H1 (cell line): ENCODE data around the gene FBN1. TPM values are rescaled to one million over a fixed set of nuclear protein-coding genes. Genes with fewer than 3 reads are reported as not detected.

Experiments used
- CTCF ChIA-PET: fragments of 300-600 bp; sonication (Branson Sonifier 250); formaldehyde crosslinking; loops from one replicate; lab custom pipeline; 2021; ENCODE audit not compliant: partially characterized antibody; lab: Charles Lee
- POLR2A ChIA-PET: fragments of 300-600 bp; sonication (Branson Sonifier 250); formaldehyde crosslinking; loops from one replicate; lab custom pipeline; 2021; ENCODE audit warnings: inconsistent platforms; ENCODE audit not compliant: partially characterized antibody; lab: Charles Lee
- DNase-seq, 2 experiments: peaks; one replicate each; pipeline versions ENCODE4 v3.0.0 to v3.0.0-alpha.2; 2010 to 2022; ENCODE audit warnings: low spot score in 2 of 2, low read depth in 1 of 2, mixed read lengths in 1 of 2
- FAIRE-seq: peaks from 2 replicates; lab custom pipeline; 2011; peaks lifted over from hg19 to GRCh38; lab: Jason Lieb, UNC
- H2AFZ ChIP-seq: 2 replicates; pipeline ENCODE4 v1.8.1; 2012; ENCODE audit warnings: low read length, inconsistent platforms
- H2AK5ac ChIP-seq: 2 replicates; pipeline ENCODE4 v1.6.1; 2013; ENCODE audit warnings: low read depth, low read length
- H2BK120ac ChIP-seq: replicated peaks from 2 replicates; pipeline ENCODE3; 2013; ENCODE audit warnings: low read depth, low read length, inconsistent platforms
- H2BK12ac ChIP-seq: 2 replicates; pipeline ENCODE4 v1.6.1; 2013; ENCODE audit warnings: low read depth, low read length
- H2BK15ac ChIP-seq: 2 replicates; pipeline ENCODE4 v1.6.1; 2013; ENCODE audit warnings: low read length
- H2BK20ac ChIP-seq: 2 replicates; pipeline ENCODE4 v1.6.1; 2013; ENCODE audit warnings: low read length
- H2BK5ac ChIP-seq: 2 replicates; pipeline ENCODE4 v1.6.1; 2013; ENCODE audit warnings: low read depth, low read length
- H3K14ac ChIP-seq: 2 replicates; pipeline ENCODE4 v1.6.1; 2013; ENCODE audit warnings: inconsistent platforms; ENCODE audit not compliant: insufficient read length
- H3K18ac ChIP-seq: 2 replicates; pipeline ENCODE4 v1.6.1; 2013; ENCODE audit warnings: low read length; ENCODE audit errors: extremely low read depth
- H3K23ac ChIP-seq: 2 replicates; pipeline ENCODE4 v1.6.1; 2013; ENCODE audit warnings: inconsistent platforms; ENCODE audit not compliant: insufficient read length
- H3K23me2 ChIP-seq: 2 replicates; pipeline ENCODE4 v1.6.1; 2013; ENCODE audit warnings: low read depth, low read length
- H3K27ac ChIP-seq: 2 replicates; pipeline ENCODE4 v1.6.1; 2011; ENCODE audit warnings: low read depth, low read length, inconsistent platforms
- H3K27me3 ChIP-seq, 4 experiments: replicated peaks in 1 of 4; 1 replicate in 1 of 4; 2 replicates in 3 of 4; pipeline versions ENCODE4 v1.6.1 to v1.8.1; 2011 to 2013; ENCODE audit warnings: low read length in 3 of 4, mild to moderate bottlenecking in 3 of 4, inconsistent platforms in 2 of 4, mixed read lengths in 2 of 4, moderate library complexity in 1 of 4; ENCODE audit not compliant: control insufficient read depth in 3 of 4, insufficient read depth in 3 of 4; ENCODE audit errors: extremely low read depth in 1 of 4
- H3K36me3 ChIP-seq, 4 experiments: 2 replicates each; pipeline versions ENCODE4 v1.6.1 to v1.8.1; 2011 to 2013; ENCODE audit warnings: mild to moderate bottlenecking in 4 of 4, low read length in 3 of 4, moderate library complexity in 2 of 4, control low read depth in 1 of 4, inconsistent platforms in 1 of 4; ENCODE audit not compliant: insufficient read depth in 4 of 4, control insufficient read depth in 2 of 4
- H3K4ac ChIP-seq: replicated peaks from 2 replicates; pipeline ENCODE3; 2013; ENCODE audit warnings: low read length, low read depth, mixed read lengths, inconsistent platforms; ENCODE audit not compliant: insufficient read length
- H3K4me1 ChIP-seq, 4 experiments: replicated peaks in 1 of 4; 1 replicate in 1 of 4; 2 replicates in 3 of 4; pipeline versions ENCODE4 v1.6.1 to v1.8.1; 2011 to 2013; ENCODE audit warnings: low read length in 3 of 4, inconsistent platforms in 2 of 4, mixed read lengths in 1 of 4; ENCODE audit not compliant: insufficient read depth in 4 of 4, control insufficient read depth in 3 of 4
- H3K4me2 ChIP-seq, 2 experiments: 2 replicates each; pipeline versions ENCODE4 v1.6.1 to v1.8.1; 2011 to 2013; ENCODE audit warnings: low read depth in 2 of 2, low read length in 2 of 2, control low read depth in 1 of 2, inconsistent platforms in 1 of 2, mild to moderate bottlenecking in 1 of 2; ENCODE audit not compliant: insufficient read depth in 1 of 2
- H3K4me3 ChIP-seq, 4 experiments: fragments of 200-600, 300-600 bp in 1 of 4; sonication (generic), shearing (Covaris generic), sonication (Bioruptor Twin) in 1 of 4; 2 replicates each; pipeline versions ENCODE4 v1.5.1 to v1.8.1; 2011 to 2016; ENCODE audit warnings: low read length in 4 of 4, low read depth in 3 of 4, control low read depth in 2 of 4, inconsistent platforms in 2 of 4, mild to moderate bottlenecking in 2 of 4, mixed read lengths in 1 of 4, moderate library complexity in 1 of 4; ENCODE audit not compliant: insufficient read depth in 2 of 4; ENCODE audit errors: extremely low read depth in 1 of 4
- H3K56ac ChIP-seq: replicated peaks from 2 replicates; pipeline ENCODE3; 2013; ENCODE audit warnings: low read depth, mild to moderate bottlenecking, mixed read lengths, low read length, inconsistent platforms; ENCODE audit not compliant: insufficient read length
- H3K79me1 ChIP-seq: 2 replicates; pipeline ENCODE4 v1.6.1; 2013; ENCODE audit warnings: low read depth, low read length, control low read depth
- H3K79me2 ChIP-seq, 2 experiments: 2 replicates each; pipeline versions ENCODE4 v1.6.1 to v1.8.1; 2012 to 2013; ENCODE audit warnings: low read length in 2 of 2, mild to moderate bottlenecking in 2 of 2, inconsistent platforms in 1 of 2; ENCODE audit not compliant: insufficient read depth in 2 of 2, control insufficient read depth in 1 of 2
- H3K9ac ChIP-seq, 4 experiments: replicated peaks in 1 of 4; 1 replicate in 1 of 4; 2 replicates in 3 of 4; pipeline versions ENCODE4 v1.6.1 to v1.8.1; 2011 to 2013; ENCODE audit warnings: low read depth in 3 of 4, low read length in 3 of 4, control low read depth in 2 of 4, mild to moderate bottlenecking in 2 of 4, moderate library complexity in 2 of 4, inconsistent platforms in 1 of 4; ENCODE audit errors: extremely low read depth in 1 of 4
- H3K9me3 ChIP-seq, 2 experiments: 2 replicates each; pipeline versions ENCODE4 v1.6.1 to v1.8.1; 2012 to 2013; ENCODE audit warnings: mild to moderate bottlenecking in 2 of 2, moderate library complexity in 2 of 2, control low read depth in 1 of 2, inconsistent platforms in 1 of 2, low read depth in 1 of 2, low read length in 1 of 2, mixed read lengths in 1 of 2; ENCODE audit not compliant: insufficient read depth in 2 of 2
- H4K20me1 ChIP-seq, 2 experiments: replicated peaks in 1 of 2; 2 replicates each; pipeline versions ENCODE3 to v1.8.1; 2011 to 2013; ENCODE audit warnings: inconsistent platforms in 2 of 2, low read length in 2 of 2, mild to moderate bottlenecking in 1 of 2; ENCODE audit not compliant: insufficient read depth in 2 of 2, control insufficient read depth in 1 of 2
- H4K5ac ChIP-seq: 2 replicates; pipeline ENCODE4 v1.6.1; 2013; ENCODE audit warnings: low read length, low read depth, mixed read lengths, inconsistent platforms; ENCODE audit not compliant: insufficient read length
- H4K8ac ChIP-seq: 2 replicates; pipeline ENCODE4 v1.8.0; 2013; ENCODE audit warnings: mild to moderate bottlenecking, moderate library complexity, low read length, inconsistent platforms; ENCODE audit not compliant: insufficient read depth; ENCODE audit errors: extremely low read depth
- H4K91ac ChIP-seq: replicated peaks from 2 replicates; pipeline ENCODE3; 2013; ENCODE audit warnings: low read length, mixed read lengths, inconsistent platforms; ENCODE audit not compliant: insufficient read length
- ATF2 ChIP-seq: IDR thresholded peaks from 2 replicates; pipeline ENCODE4 v1.6.1; 2012; ENCODE audit warnings: low read length, inconsistent platforms
- CBX5 ChIP-seq: fragments of 300-800, 300-1000 bp; sonication (generic); IDR thresholded peaks from 2 replicates; pipeline ENCODE4 v1.7.1; 2016; ENCODE audit warnings: antibody characterized with exemption, low read length, low read depth
- CBX8 ChIP-seq: fragments of 300-800, 300-1000 bp; sonication (generic); IDR thresholded peaks from 2 replicates; pipeline ENCODE4 v1.7.1; 2016; ENCODE audit warnings: low read depth, low read length, borderline replicate concordance
- E2F6 ChIP-seq: IDR thresholded peaks from 2 replicates; pipeline ENCODE4 v1.6.1; 2012; ENCODE audit warnings: inconsistent platforms
- FOSL1 ChIP-seq: IDR thresholded peaks from 2 replicates; pipeline ENCODE4 v1.6.1; 2011; ENCODE audit warnings: mild to moderate bottlenecking, low read depth, low read length, moderate library complexity; ENCODE audit not compliant: insufficient read depth
- GTF2F1 ChIP-seq: IDR thresholded peaks from 2 replicates; pipeline ENCODE4 v1.6.1; 2012; ENCODE audit warnings: low read depth, low read length, improper control_type of control experiment, borderline replicate concordance
- HDAC6 ChIP-seq: IDR thresholded peaks from one replicate; pipeline ENCODE4 v1.7.1; 2012; ENCODE audit warnings: low read depth, mild to moderate bottlenecking, inconsistent platforms, low read length, moderate library complexity
- KDM4A ChIP-seq: IDR thresholded peaks from one replicate; pipeline ENCODE4 v1.7.1; 2012; ENCODE audit warnings: low read depth, mild to moderate bottlenecking, moderate library complexity, low read length, inconsistent platforms; ENCODE audit not compliant: severe bottlenecking
- SIRT6 ChIP-seq: IDR thresholded peaks from one replicate; pipeline ENCODE4 v1.7.1; 2012; ENCODE audit warnings: low read length, inconsistent platforms
- SP4 ChIP-seq: IDR thresholded peaks from 2 replicates; pipeline ENCODE4 v1.6.1; 2012; ENCODE audit warnings: low read length, inconsistent platforms
- SRF ChIP-seq: IDR thresholded peaks from 2 replicates; pipeline ENCODE4 v1.6.1; 2011; ENCODE audit warnings: mild to moderate bottlenecking, low read depth, low read length, moderate library complexity
- TBP ChIP-seq: IDR thresholded peaks from 2 replicates; pipeline ENCODE4 v1.6.1; 2011; ENCODE audit warnings: low read depth, low read length, improper control_type of control experiment
- TCF12 ChIP-seq: IDR thresholded peaks from 2 replicates; pipeline ENCODE4 v1.6.1; 2011; ENCODE audit warnings: low read depth, mild to moderate bottlenecking, low read length
- WGBS, 2 experiments: shearing (Covaris generic) in 1 of 2; methylation state at CpG; one replicate each; pipeline versions ENCODE4 v1.1.6 to v1.1.7; 2013 to 2015; ENCODE audit warnings: low lambda C conversion rate in 2 of 2, mixed read lengths in 2 of 2, inconsistent platforms in 1 of 2, low coverage in 1 of 2, missing lambda C conversion rate in 1 of 2; ENCODE audit not compliant: insufficient replicate concordance in 2 of 2, insufficient coverage in 1 of 2, insufficient read length in 1 of 2; ENCODE audit errors: extremely low coverage in 1 of 2, missing lambda C conversion rate in 1 of 2; 5-methylcytosine and 5-hydroxymethylcytosine counted together
- polyA plus RNA-seq, 7 experiments: library from polyadenylated mRNA; depleted of rRNA in 3 of 7; stranded (reverse) in 5 of 7; unstranded in 2 of 7; fragments of >200 nt in 5 of 7; fragments of 200-250 nt in 2 of 7; gene quantifications; 1 replicate in 5 of 7; 2 replicates in 1 of 7; 4 replicates in 1 of 7; pipeline versions ENCODE4 v1.2.1 to v1.2.3, GENCODE V29; 2011 to 2013; ENCODE audit warnings: missing spikeins in 2 of 7, mixed read lengths in 2 of 7
- total RNA-seq: library from RNA; stranded (reverse); fragmentation: NEBNext Ultra II Directional; extraction: Animal tissue kit (Norgen Biotek cat#: 25700); gene quantifications from 2 replicates; pipeline ENCODE4 v1.2.1, GENCODE V29; 2021

FBN1 gene
- total and polyA plus RNA-seq, 2 of the 8 experiments (the other 6 are each of a cell fraction or from before 2014, with no cell fraction given) = 3.0 to 4.0 TPM

- no peak for TF ChIP-seq E2F6
- no peak for TF ChIP-seq SIRT6
- TF ChIP-seq SP4 = no peak
- no peak for TF ChIP-seq KDM4A
- no peak for TF ChIP-seq ATF2
- TF ChIP-seq TBP = no peak
- TF ChIP-seq CBX5 = no peak
- TF ChIP-seq FOSL1 = no peak
- TF ChIP-seq GTF2F1 = no peak
- TF ChIP-seq TCF12 = no peak
- TF ChIP-seq HDAC6 = no peak
- no peak for TF ChIP-seq SRF
- no peak for TF ChIP-seq CBX8
- Histone ChIP-seq H2BK15ac (no peak overlapping the region), H3K23ac (no peak overlapping the region), H3K36me3 (0 out of 8 replicates have a peak, but pooled peaks cover 0 to 2% (median 0%) of the 10 kb centered on the region in 4 experiments), H4K8ac (no peak overlapping the region), H4K91ac (no peak overlapping the region), H3K27me3 (no peaks in the 10 kb centered on the region), H3K27ac (no peak overlapping the region), H3K18ac (no peak overlapping the region), H3K56ac (no peak overlapping the region), H4K20me1 (no peaks in the 10 kb centered on the region), H3K14ac (no peak overlapping the region), H3K23me2 (no peaks in the 10 kb centered on the region), H3K4me1 (no peaks in the 10 kb centered on the region), H2AK5ac (no peak overlapping the region), H2BK20ac (no peak overlapping the region), H3K4ac (no peak overlapping the region), H3K4me3 (no peak overlapping the region), H3K9me3 (no peaks in the 10 kb centered on the region), H3K9ac (no peak overlapping the region), H3K79me2 (no peaks in the 10 kb centered on the region), H3K4me2 (no peak overlapping the region), H3K79me1 (no peaks in the 10 kb centered on the region), H2AFZ (no peak overlapping the region), H2BK12ac (no peak overlapping the region), H4K5ac (no peak overlapping the region), H2BK120ac (no peak overlapping the region), H2BK5ac (no peak overlapping the region)
- ChIA-PET CTCF (no interaction called here), POLR2A (no interaction called here)
- FAIRE-seq = no peak
- no peak for DNase-seq
- WGBS, 2 experiments = 95% methylated on average over 5 of the region's 5 CpGs; no CpG with 5 or more reads in 1 of the 2 experiments
Observed at GRCh38 chr15:48471073-48471472, 174.4 kb downstream of the FBN1 start.
